Loucy (cell line): ENCODE data around the gene NEK8.

Experiments used
- H2AFZ ChIP-seq: fragments of 200-600 bp; sonication (generic); 2 replicates; pipeline ENCODE4 v1.6.0; 2016; ENCODE audit warnings: antibody characterized with exemption, mild to moderate bottlenecking, low read length, moderate library complexity
- H3F3A ChIP-seq: fragments of 200-600 bp; 2 replicates; pipeline ENCODE4 v1.6.0; 2016; ENCODE audit warnings: antibody characterized with exemption, low read depth, mild to moderate bottlenecking
- H3K27me3 ChIP-seq: fragments of 200-600 bp; sonication (generic); 2 replicates; pipeline ENCODE4 v1.6.1; 2014; ENCODE audit warnings: low read length, mild to moderate bottlenecking; ENCODE audit not compliant: insufficient read depth, poor library complexity, severe bottlenecking
- H3K36me3 ChIP-seq: fragments of 200-600 bp; sonication (generic); 2 replicates; pipeline ENCODE4 v1.6.1; 2016; ENCODE audit warnings: low read length; ENCODE audit not compliant: insufficient read depth
- H3K4me1 ChIP-seq: fragments of 200-600 bp; sonication (generic); 2 replicates; pipeline ENCODE4 v1.5.1; 2014; ENCODE audit warnings: low read length, mild to moderate bottlenecking; ENCODE audit not compliant: insufficient read depth, poor library complexity, severe bottlenecking
- H3K4me2 ChIP-seq: fragments of 200-600 bp; sonication (generic); 2 replicates; pipeline ENCODE4 v1.6.0; 2014; ENCODE audit warnings: antibody characterized with exemption, low read length, low read depth, mild to moderate bottlenecking; ENCODE audit not compliant: poor library complexity, severe bottlenecking
- H3K4me3 ChIP-seq: fragments of 200-600 bp; sonication (generic); 2 replicates; pipeline ENCODE4 v1.5.1; 2014; ENCODE audit warnings: low read length, mild to moderate bottlenecking, mixed read lengths; ENCODE audit not compliant: poor library complexity, severe bottlenecking
- H3K79me2 ChIP-seq: fragments of 200-600 bp; sonication (generic); 2 replicates; pipeline ENCODE4 v1.6.1; 2014; ENCODE audit warnings: low read length; ENCODE audit not compliant: insufficient read depth
- H3K9ac ChIP-seq: fragments of 200-600 bp; sonication (generic); 2 replicates; pipeline ENCODE4 v1.6.0; 2014; ENCODE audit warnings: mild to moderate bottlenecking, low read depth, low read length, moderate library complexity; ENCODE audit not compliant: poor library complexity, severe bottlenecking
- H3K9me2 ChIP-seq: fragments of 200-600 bp; sonication (generic); replicated peaks from 2 replicates; pipeline ENCODE4 v1.6.1; 2016; ENCODE audit warnings: low read depth, low read length, mixed read lengths
- H3K9me3 ChIP-seq: fragments of 200-600 bp; sonication (generic); 2 replicates; pipeline ENCODE4 v1.6.1; 2014; ENCODE audit warnings: mild to moderate bottlenecking, antibody characterized with exemption, low read length, low read depth; ENCODE audit not compliant: insufficient read depth
- H4K20me1 ChIP-seq: fragments of 200-600 bp; sonication (generic); 2 replicates; pipeline ENCODE4 v1.6.0; 2014; ENCODE audit warnings: antibody characterized with exemption, low read length, mild to moderate bottlenecking; ENCODE audit not compliant: insufficient read depth, poor library complexity, severe bottlenecking
- EZH2phosphoT487 ChIP-seq: fragments of 200-600 bp; IDR thresholded peaks from 2 replicates; pipeline ENCODE4 v1.6.1; 2018; ENCODE audit warnings: antibody characterized with exemption, mild to moderate bottlenecking, moderate library complexity, borderline replicate concordance
- TF ChIP-seq, protein P1 (sequence below): fragments of 200-600 bp; sonication (generic); conservative IDR thresholded peaks from 2 replicates; pipeline ENCODE4 v1.5.1; 2014; ENCODE audit warnings: mild to moderate bottlenecking, antibody characterized with exemption, low read length

Gene NEK8

DNA sequence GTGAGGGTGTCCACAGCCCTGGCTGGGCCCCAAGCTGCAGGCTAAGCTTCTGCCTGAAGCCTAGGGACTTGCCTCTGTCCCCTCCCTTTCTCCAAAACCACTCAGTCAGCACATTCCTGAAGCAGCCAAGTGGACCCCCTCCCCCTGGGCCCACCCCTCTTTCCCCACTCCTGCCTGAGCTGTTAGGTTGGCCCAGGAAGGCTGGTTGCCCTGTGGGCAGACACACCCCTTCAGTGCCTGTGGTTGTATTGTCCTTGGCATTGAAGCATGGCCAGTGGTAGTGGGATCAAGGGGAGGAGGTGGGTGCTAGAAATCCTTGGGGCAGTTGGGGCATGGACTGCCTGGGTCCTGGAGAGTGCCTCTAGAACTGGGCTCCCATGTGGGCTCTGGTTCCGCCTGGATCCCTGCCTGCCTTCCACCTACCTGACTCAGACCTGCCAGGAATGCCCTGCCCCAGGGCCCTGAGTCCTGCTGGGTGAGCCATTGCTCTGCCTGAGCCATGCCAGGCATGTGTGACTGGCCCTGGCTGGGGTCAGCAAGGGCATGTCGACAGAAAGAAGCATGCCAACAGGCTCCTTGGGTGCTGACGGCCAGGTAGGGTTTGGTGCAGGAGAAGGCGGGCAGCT, 17.3 kb downstream of the NEK8 start:
- Histone ChIP-seq H3K79me2 (peaks cover 44% of the 10 kb centered on the region), H2AFZ (no peak overlapping the region), H3K4me3 (peak overlapping the region; percentile 93), H3K27me3 (no peaks in the 10 kb centered on the region), H4K20me1 (peaks cover 40% of the 10 kb centered on the region), H3K9me2 (no peaks in the 10 kb centered on the region), H3K9me3 (no peaks in the 10 kb centered on the region), H3K36me3 (peaks cover 25% of the 10 kb centered on the region; the same call in 1 of the 2 replicates), H3K9ac (peak overlapping the region; percentile 82), H3K4me1 (peaks cover 33% of the 10 kb centered on the region), H3K4me2 (peak overlapping the region; percentile 86), H3F3A (no peaks in the 10 kb centered on the region)
- TF ChIP-seq, protein P1, sequence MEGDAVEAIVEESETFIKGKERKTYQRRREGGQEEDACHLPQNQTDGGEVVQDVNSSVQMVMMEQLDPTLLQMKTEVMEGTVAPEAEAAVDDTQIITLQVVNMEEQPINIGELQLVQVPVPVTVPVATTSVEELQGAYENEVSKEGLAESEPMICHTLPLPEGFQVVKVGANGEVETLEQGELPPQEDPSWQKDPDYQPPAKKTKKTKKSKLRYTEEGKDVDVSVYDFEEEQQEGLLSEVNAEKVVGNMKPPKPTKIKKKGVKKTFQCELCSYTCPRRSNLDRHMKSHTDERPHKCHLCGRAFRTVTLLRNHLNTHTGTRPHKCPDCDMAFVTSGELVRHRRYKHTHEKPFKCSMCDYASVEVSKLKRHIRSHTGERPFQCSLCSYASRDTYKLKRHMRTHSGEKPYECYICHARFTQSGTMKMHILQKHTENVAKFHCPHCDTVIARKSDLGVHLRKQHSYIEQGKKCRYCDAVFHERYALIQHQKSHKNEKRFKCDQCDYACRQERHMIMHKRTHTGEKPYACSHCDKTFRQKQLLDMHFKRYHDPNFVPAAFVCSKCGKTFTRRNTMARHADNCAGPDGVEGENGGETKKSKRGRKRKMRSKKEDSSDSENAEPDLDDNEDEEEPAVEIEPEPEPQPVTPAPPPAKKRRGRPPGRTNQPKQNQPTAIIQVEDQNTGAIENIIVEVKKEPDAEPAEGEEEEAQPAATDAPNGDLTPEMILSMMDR, result no peak
- no peak for TF ChIP-seq EZH2phosphoT487

DNA sequence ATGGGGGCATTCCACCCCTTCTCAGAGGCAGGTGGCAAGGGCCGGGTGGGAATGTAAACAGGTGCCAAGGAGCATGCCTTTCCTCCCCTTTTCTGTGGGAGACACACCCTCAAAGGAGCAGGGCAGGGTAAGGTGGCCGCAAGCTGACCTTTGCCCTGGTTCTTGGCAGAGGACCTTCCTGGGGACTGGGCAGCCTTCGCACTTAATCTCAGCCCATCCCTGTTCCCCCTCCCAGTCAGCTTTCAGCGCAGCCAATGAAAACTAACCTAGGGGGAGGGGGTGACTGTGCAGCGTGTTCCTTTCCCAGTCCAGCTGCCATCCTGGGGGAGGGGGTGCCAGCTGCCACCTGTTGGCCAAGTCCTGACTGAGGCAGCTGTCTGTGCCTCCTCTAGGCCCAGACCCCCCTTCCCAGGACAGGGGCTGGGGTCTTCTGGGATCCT, 18.0 kb downstream of the NEK8 start:
- Histone ChIP-seq H3F3A (no peaks in the 10 kb centered on the region), H3K27me3 (no peaks in the 10 kb centered on the region), H4K20me1 (peaks cover 40% of the 10 kb centered on the region), H2AFZ (no peak overlapping the region), H3K36me3 (peaks cover 25% of the 10 kb centered on the region; the same call in 1 of the 2 replicates), H3K9me3 (no peaks in the 10 kb centered on the region), H3K4me3 (peak overlapping the region; percentile 93), H3K9ac (peak overlapping the region; percentile 82), H3K9me2 (no peaks in the 10 kb centered on the region), H3K79me2 (peaks cover 44% of the 10 kb centered on the region), H3K4me1 (peaks cover 33% of the 10 kb centered on the region), H3K4me2 (peak overlapping the region; percentile 86)
- TF ChIP-seq, protein P1, result no peak
- TF ChIP-seq EZH2phosphoT487, result no peak

GRCh38 chr17:28747051-28747691, 18.6 kb downstream of the NEK8 start:
- H3K27me3 ChIP-seq, result no peaks in the 10 kb centered on the region
- H3K9ac ChIP-seq, result peak overlapping the region; percentile 82
- peaks cover 40% of the 10 kb centered on the region for H4K20me1 ChIP-seq
- no peaks in the 10 kb centered on the region for H3F3A ChIP-seq
- H3K9me2 ChIP-seq, result no peaks in the 10 kb centered on the region
- H3K9me3 ChIP-seq, result no peaks in the 10 kb centered on the region
- TF ChIP-seq EZH2phosphoT487, result no peak
- TF ChIP-seq, protein P1, result no peak
- H3K4me2 ChIP-seq, result peak overlapping the region; percentile 86
- H3K36me3 ChIP-seq, result peaks cover 25% of the 10 kb centered on the region; the same call in 1 of the 2 replicates
- H3K4me1 ChIP-seq, result peaks cover 33% of the 10 kb centered on the region
- H3K79me2 ChIP-seq, result peaks cover 44% of the 10 kb centered on the region
- H2AFZ ChIP-seq, result no peak overlapping the region
- H3K4me3 ChIP-seq, result peak overlapping the region; percentile 93
